Inferior parietal cortex (tissue), 1 donor: Measurements from ENCODE around the gene ACOD1.
A peak's percentile ranks its signal among the peaks of the same experiment; 100 is the strongest.
"Not testable (repeated sequence)": the region's sequence is repeated elsewhere in the genome, so short reads cannot be mapped to it uniquely, and the experiment has no call there.

Experiments
- DNase-seq: peaks from one replicate; pipeline ENCODE4 v3.0.0-alpha.2; 2016; ENCODE audit errors: extremely low spot score

ACOD1 gene

DNA sequence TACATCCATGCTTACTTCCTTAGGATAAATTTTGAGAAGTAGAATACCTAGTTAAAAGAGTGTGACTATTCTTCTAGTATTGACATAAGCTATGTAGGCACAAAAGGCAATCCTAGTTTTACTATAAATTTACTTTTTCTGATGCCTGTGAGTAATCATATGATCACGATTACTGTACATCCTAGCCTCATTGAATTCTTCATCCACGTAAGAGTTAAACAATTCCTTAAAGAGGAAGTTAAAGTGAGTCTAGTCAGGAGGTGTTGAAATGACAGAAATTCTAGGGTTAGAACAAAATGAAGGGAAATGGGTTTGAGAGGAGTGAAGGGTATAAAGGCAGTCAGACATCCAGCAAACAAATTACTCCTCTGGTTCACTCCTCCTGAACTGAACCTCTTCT lies at the start of gene ACOD1:
TSS of gene ACOD1 (plus strand) at position 363 of the 400 bp plus-strand sequence. CDS start 48 bp downstream, outside the sequence.
- no peak for DNase-seq

DNA sequence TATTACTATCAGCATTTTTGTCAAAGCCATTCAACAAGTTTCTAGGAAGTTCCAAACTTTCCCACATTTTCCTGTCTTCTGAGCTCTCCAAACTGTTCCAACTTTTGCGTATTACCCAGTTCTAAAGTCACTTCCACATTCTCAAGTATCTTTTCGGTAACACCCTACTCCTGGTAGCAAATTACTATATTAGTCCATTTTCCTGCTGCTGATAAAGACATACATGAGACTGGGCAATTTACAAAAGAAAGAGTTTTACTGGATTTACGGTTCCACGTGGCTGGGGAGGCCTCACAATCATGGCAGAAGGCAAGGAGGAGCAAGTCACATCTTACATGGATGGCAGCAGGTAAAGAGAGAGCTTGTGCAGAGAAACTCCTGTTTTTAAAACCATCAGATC lies 49.2 kb upstream of the ACOD1 start:
- DNase-seq, result not testable (repeated sequence)

DNA sequence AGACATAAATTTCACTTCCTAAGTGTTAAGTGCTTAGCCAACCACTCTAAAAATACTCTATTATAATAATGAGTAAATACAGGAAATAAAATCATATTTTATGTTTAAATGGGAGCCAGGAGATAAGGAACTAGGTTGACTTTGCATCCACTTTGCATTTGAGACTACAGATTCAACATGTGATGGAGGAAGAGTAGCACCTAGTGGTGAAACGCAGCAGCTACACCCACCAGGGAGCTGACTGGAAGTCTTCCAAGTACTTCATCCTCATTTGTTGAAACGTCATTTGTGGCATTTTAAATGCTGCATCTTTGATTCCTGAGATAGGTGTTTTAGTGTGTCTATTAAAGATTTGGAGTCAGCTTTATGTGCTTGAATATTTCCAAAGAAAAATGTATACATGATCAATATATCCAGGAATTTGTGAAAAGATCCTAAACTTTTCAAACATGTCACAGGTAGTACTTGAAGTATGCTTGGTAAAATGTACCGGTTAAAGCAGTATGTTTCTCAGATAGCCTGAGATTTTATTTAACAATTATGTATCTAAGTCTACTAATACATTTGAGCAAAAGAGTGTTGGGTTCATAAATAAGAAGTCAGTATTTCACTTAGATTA lies 44.7 kb upstream of the ACOD1 start:
- peak; percentile 88 for DNase-seq

DNA sequence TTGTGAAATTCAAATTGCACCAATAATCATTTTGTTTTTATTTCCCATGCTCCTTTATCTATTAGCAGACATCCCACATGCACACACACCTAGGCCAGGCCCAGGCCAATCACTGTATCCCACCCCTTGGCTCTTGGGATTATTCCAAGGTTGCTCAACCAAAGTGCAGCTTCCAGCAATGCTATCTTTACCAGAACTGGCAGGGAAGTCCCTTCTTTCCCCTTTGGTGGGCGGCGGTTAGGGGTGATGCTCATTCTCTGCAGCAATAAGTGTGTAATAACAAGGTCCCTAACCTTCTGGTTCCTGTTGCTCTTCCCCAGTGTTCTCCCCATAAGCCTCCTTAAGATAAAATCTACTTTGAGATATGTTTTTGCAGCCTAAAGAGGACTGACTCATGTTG lies 43.8 kb upstream of the ACOD1 start:
- DNase-seq, result no peak

DNA sequence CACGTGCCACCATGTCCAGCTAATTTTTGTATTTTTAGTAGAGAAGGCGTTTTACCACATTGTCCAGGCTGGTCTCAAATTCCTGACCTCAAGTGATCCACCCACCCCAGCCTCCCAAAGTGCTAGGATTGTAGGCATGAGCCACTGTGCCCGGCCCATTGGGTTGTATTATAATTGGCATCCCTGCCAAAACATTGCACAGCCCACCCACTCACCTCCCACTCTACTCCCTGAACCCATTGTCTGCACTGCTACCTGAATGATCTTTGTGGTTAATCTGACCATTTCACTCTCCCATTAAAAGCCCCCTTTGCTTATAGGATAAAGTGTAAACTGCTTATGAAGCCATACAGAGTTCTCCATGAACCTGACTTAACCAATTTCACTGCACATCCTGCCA lies 35.8 kb upstream of the ACOD1 start:
- no peak for DNase-seq

DNA sequence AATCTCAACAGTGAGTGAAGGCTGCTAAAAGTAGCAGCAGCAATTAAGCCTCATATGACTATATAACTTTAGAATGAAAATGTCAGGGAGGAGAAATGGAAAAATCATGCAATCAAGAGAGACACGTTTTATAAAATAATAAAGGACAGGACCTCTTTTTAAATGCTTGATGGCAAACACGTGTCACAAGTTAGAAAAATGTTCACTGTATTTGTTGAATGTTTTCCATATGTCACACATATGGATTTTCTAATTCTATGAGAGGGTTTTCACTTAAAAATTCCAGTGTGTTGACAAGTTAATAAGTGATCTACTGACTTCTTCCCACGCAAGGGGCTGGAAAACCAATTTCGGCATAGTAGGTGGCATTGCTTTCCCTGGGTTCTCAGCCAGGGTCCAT lies 34.4 kb upstream of the ACOD1 start:
- no peak for DNase-seq

DNA sequence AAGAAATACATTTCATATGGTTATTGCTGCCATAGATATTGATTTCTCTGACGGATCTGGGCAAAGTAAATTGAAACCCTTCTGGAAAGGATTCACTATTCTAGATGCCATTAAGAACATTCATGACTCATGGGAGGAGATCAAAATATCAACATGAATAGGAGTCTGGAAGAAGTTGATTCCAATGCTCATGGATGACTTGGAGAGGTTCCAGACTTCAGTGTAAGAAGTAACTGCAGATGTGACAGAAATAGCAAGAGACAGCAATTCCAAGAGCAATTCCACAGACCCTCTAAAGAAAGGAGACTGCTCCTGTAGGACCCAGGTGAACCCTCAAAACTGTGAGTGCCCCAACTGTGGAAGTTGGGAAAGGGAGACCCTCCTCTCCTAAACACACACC lies 31.2 kb upstream of the ACOD1 start:
- DNase-seq, result no peak

DNA sequence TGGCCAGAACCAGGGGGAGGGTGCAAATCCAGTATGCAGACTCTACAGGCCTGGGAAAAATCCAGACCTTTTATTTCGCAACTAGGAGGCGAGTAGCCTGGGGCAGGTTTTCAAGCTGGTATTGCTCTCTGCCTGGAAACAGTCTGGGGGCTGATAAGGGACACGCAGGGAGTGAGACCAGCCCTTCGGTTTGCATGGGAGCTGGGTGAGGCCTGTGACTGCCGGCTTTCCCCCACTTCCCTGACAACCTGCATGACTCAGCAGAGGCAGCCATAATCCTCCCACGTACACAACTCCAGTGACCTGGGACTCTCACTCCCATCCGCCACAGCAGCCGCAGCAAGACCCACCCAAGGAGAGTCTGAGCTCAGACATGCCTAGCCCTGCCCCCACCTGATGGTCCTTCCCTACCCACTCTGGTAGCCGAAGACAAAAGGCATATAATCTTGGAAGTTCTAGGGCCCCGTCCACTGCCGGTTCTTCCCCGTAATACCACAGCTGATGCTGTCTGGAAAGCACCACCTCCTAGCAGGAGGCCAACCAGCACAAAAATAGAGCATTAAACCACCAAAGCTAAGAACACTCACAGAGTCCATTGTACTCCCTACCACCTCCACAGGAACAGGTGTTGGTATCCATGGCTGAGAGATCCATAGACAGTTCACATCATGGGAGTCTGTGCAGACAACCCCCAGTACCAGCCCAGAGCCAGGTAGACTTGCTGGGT lies 30.4 kb upstream of the ACOD1 start:
- not testable (repeated sequence) for DNase-seq

DNA sequence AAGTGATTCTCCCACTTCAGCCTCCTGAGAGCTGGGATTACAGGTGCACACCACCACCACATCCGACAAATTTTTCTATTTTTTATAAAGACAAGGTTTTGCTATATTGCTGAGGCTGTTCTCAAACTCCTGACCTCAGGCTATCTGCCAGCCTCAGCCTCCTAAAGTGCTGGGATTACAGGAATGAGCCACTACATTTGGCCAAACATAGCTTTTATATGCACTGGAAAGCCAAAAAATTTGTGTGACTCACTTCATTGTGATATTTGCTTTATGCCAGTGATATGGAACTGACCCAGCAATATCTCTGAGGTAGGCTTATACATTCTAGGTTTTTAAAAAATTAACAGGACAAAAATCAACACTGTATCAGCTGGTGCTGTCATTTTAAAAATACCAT lies 26.8 kb upstream of the ACOD1 start:
- no peak for DNase-seq

DNA sequence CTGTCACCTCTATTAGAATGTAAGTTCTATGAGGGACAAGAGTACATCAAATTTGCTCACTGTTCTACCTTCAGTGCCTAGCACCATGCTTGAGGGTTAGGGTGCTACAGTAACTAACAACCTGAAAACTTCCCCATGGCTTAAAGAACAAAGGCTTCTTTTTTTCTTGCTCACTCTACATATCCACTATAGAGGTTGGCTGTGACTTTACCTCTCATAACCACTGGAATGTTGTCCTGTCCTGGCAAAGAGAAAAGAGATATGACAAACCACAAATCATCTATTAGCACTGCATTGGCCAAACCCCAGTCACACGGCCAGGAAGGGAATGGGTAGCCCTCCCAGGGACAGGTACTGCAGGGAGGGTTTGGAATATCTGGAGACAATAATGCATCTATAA lies 23.2 kb upstream of the ACOD1 start:
- DNase-seq, result no peak

DNA sequence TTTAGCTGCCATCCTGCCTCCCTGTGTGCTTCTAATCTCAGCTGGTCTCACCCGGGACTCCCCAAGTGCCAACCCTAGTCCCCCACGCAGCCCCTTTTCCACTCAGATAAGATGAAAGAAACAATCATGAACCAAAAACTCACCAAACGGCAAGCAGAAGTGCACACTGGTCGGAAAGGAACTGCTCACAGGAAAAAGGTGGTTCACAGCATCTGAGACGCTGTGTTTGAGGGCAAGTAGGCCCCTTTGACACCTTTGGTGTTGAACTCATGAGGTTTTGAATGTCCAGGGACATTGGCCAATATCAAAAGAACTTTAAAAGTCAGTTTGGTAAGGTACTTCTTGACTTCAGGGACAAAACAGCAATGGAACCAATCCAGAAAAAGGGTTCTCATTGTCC lies 20.4 kb upstream of the ACOD1 start:
- no peak for DNase-seq

DNA sequence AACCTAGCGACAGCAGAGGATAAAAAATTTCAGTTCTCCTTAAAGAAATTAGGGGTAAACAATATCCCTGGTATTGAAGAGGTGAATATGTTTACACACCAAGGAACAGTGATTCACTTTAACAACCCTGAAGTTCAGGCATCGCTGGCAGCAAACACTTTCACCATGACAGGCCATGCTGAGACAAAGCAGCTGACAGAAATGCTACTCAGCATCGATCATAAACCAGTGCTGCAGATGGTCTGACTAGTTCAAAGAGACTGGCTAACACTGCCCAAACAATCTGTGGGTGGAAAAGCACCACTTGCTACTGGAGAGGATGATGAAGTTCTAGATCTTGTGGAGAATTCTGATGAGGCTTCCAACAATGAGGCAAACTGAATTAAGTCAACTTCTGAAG lies 19.9 kb upstream of the ACOD1 start:
- DNase-seq, result no peak

DNA sequence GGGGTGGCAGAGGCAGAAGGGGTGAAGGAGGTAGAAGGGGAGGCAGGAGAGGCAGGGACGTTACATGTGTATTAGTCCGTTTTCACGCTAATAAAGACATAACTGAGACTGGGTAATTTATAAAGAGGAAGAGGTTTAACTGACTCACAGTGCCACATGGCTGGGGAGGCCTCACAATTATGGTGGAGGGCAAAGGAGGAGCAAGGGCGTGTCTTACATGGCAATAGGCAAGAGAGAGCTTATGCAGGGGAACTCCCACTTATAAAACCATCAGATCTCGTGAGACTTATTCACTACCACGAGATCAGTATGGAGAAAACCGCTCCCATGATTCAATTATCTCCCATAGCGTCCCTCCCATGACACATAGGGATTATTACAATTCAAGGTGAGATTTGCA lies 19.0 kb upstream of the ACOD1 start:
- no peak for DNase-seq

DNA sequence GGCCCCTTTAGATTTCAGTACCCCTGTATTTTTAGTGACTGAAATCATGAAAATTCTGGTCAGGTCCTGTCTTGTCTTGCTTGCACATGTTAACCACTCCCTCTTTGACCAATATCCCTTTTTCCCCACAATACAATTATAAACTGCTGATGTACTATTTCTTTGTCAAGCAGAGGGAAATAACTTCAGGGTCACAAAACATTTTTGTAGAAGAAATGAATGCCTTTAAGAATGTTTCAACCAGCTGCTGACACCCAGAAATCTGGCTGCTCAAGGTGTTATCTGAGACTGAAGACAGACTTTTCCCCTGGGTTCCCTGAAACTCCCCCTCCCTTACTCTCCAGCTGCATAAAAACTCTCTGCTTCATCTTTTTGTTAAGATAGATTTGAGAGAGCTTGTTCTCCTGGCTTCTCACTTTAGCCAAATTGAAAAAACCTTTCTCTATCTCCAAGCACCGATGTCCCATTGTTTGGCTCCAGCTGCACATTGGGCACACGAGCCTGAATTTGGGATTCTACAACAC lies 18.4 kb upstream of the ACOD1 start:
- DNase-seq, result no peak

DNA sequence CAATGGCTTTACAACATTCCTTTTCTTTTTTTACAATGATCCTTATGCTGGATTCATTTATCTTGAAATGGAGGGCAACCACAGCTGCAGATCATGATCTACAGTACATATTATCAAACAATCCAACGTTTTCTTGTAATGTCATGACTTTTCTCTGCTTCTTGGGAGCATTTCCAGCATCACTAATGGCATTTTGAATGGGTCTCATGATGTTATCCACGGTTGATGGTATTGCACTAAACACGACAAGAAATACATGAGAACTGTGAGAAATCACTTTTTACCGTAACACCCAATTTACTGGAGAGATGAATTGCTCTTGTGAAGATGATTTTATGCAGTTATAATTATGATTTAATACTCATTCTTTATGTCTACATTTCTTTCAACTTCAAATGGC lies 16.2 kb upstream of the ACOD1 start:
- DNase-seq, result no peak

DNA sequence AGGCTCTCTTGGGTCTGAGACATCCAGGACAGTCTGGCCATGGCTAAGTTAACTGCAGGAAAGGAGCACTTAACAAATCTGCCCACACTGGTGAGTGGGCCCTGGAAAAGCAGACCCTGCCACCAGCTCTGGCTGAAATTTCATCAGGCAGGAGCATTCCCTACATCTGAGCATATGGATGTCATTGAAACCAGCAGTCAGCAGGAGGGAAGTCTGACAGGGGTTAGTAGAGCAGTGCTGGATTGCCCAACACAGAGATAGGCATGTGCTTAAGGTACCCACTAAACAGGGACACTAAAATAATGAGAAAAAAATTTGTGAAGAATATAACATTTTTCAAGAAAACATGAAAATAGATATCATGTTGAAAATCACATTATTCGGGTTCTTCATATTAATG lies 13.6 kb upstream of the ACOD1 start:
- DNase-seq, result no peak

DNA sequence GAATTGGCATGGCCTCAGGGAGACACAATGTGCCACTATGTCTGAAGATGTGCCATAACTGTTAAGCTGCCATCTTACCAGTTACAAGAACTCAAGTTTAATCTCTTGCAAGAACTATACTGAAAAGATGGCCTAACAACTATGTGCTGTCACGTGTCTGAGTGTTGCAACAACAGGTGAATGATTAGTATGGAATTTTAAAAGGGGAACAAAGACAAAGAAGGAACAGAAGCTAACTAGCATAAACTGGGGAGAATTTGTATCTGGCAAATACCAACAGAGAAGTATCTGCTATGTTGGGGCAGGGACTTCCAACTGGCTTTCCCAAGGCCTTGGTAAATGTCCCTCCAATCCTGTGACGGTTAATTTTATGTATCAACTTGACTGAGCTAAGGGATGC lies 11.5 kb upstream of the ACOD1 start:
- DNase-seq, result no peak

DNA sequence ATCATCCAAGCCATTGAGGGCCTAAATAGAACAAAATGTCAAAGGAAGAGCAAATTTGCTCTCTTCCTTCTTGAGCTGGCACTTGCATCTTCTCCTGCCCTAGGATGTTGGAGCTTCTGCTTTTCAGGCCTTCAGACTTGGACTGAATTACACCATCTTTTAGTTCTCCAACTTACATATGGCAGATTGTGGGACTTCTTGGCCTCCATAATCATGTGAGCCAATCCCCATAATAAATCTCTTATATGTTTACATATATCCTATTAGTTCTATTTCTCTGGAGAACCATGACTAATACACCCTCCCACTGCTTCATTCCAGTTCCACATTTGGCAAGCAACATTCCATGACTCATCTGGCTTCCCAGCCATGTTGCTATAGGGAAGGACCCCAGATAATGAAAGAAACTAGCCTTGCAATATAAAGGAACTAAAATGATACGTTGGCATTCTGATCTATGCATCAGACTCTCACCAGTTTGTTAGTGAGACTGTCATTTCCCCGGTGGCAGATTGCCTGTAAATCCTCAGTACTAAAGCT lies 11.0 kb upstream of the ACOD1 start:
- DNase-seq, result no peak

DNA sequence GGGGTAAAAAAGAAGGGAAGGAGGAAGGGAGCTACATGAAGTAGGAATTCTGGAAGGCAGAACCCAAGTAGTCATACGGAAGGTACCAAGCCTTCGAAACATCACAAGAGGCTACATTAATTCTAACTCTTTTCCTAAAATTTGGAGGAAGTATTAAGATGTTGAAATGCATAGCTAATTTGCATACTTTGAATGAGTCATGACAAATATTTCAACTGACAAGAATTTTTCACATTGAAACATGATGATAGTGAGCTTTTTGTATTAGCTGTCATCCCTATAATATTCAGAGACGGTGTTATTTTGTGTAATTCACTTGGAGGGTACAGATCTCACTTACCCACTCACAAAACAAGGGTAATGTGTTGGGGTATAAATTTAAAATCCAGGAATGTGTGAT lies 9.1 kb upstream of the ACOD1 start:
- DNase-seq, result no peak

DNA sequence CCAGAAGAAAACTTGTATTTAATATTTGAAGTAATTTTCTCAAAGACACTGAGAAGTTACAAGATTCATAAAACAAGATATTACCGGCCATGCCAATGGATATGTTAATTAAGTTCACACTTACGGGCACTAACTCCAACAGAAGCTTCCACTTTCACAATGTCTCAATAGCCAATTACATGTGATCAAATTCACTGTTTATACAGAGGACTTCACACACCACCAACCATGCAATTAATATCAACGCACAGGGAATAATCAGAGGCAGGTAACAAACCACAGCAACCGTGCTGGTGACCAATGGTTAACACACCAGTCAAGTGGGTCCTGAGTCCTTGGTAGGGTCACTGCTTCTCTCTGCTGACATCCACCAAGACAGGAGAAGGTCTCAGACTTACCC lies 5.9 kb upstream of the ACOD1 start:
- DNase-seq, result no peak

DNA sequence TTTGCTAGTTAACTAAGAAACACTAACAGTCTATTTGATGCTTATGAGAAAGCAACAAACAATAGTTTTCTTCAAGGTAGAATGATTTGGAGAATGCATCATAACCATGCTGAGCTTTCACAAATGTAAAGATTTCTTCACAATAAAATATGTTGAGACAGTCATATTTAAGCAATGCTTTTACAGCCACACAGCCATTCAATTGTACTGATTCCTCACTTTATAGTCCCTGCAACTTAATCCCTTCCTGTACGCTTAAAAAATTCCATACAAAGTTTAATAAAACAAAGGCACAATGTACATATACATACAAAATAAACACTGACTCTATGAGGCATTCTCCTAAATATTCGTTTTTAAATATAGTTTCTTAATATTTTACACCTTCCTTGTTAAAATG lies 4.7 kb upstream of the ACOD1 start:
- DNase-seq, result no peak

DNA sequence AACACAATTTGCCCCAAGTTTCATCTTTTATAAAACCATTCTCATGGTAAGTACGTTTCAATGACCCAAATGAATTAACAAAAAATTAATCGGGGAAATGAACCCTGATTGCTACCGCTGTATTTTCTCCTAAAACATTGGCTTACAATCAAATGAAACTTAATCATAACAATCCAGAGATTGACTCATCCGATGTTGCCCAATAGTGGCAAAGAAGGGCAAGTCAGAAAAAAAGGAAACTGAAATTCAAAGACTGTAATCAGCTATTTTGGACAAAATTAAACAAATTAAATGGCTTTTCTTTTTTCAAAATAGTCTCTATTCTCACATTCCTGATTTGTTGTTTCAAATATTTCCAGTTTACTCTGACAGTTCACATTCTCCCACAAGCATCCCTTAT lies 3.9 kb upstream of the ACOD1 start:
- DNase-seq, result no peak

DNA sequence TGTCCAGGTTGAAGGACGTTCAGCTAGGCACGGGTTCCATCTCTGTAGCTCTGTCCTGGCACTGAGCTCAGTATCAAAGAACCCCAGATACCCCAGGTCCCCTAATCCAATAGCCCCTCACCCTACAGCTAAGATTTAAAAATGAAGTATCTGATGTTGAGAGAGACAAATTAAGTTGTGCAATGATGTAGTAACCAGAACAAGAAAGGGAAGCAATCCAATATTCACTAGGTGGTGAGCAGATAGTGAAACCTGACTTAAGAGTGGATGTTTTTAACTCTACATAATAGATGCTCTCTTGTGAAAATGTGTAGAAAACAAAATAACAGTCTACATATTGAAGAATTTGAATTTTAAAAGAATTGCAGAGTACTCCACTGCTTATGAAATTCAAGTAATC lies 1.8 kb downstream of the ACOD1 start:
- no peak for DNase-seq
